GM10847 (cell line): ENCODE results near the gene CCDC127.

Experiments used
- POLR2A ChIP-seq: IDR thresholded peaks from 2 replicates; pipeline ENCODE4 v1.6.1; 2011; ENCODE audit not compliant: insufficient read length; ENCODE audit errors: extremely low read depth

The CCDC127 gene

GRCh38 chr5:172841-173251 lies 45.1 kb downstream of the CCDC127 start:
- TF ChIP-seq POLR2A, result no peak

GRCh38 chr5:172421-172820 lies 45.5 kb downstream of the CCDC127 start:
- no peak for TF ChIP-seq POLR2A

GRCh38 chr5:171801-172331 lies 46.1 kb downstream of the CCDC127 start:
- no peak for TF ChIP-seq POLR2A

GRCh38 chr5:170971-171800 lies 46.8 kb downstream of the CCDC127 start:
- no peak for TF ChIP-seq POLR2A

GRCh38 chr5:169728-170094 lies 48.2 kb downstream of the CCDC127 start:
- no peak for TF ChIP-seq POLR2A

GRCh38 chr5:169071-169727 lies 48.8 kb downstream of the CCDC127 start:
- TF ChIP-seq POLR2A, result no peak

GRCh38 chr5:167982-168660 lies 49.8 kb downstream of the CCDC127 start:
- no peak for TF ChIP-seq POLR2A

- no peak for TF ChIP-seq POLR2A
These were observed 50.4 kb downstream of the CCDC127 start for GRCh38 chr5:167511-167910.

GRCh38 chr5:166441-167372 lies 51.2 kb downstream of the CCDC127 start:
- TF ChIP-seq POLR2A, result no peak

GRCh38 chr5:164244-164643 lies 53.7 kb downstream of the CCDC127 start:
- TF ChIP-seq POLR2A, result no peak

- TF ChIP-seq POLR2A, result no peak
These were observed 54.1 kb downstream of the CCDC127 start for GRCh38 chr5:163841-164240.

GRCh38 chr5:163338-163620 lies 54.7 kb downstream of the CCDC127 start:
- TF ChIP-seq POLR2A, result no peak

GRCh38 chr5:162565-163337 lies 55.2 kb downstream of the CCDC127 start:
- TF ChIP-seq POLR2A, result no peak

- TF ChIP-seq POLR2A, result no peak
These were observed 55.8 kb downstream of the CCDC127 start for GRCh38 chr5:162190-162564.
